ENCODE results near the gene GRIN3B. TPM values are rescaled to one million over a fixed set of nuclear protein-coding genes. Genes with fewer than 3 reads are reported as not detected.

GRIN3B gene
- total and polyA plus RNA-seq, 2 donors (not counting 1 experiment from before 2014, with no cell fraction given): 0.10 to 0.42 TPM

- Histone ChIP-seq H2AFZ (ENCODE audit: insufficient read depth, low read depth, low read length, poor library complexity, severe bottlenecking) (no peak overlapping the region), H3K27me3 (replicated peaks in 1 of 4; ENCODE audit: control extremely low read depth in 1 of 4, control insufficient read depth in 3 of 4, insufficient read depth in 4 of 4, low read length in 3 of 4) (no peaks in the 10 kb centered on the region), H3K4me2 (replicated peaks; ENCODE audit: low read depth, low read length, poor library complexity, severe bottlenecking) (no peak overlapping the region), H4K20me1 (ENCODE audit: control insufficient read depth, insufficient read depth, low read length, poor library complexity, severe bottlenecking) (no peaks in the 10 kb centered on the region), H3K4me3 (ENCODE audit: control extremely low read depth in 1 of 5, extremely low read depth in 1 of 5, insufficient read depth in 1 of 5, low read depth in 2 of 5, low read length in 4 of 5) (no peak overlapping the region), H3K4me1 (ENCODE audit: control insufficient read depth in 2 of 2, insufficient read depth in 2 of 2, low read length in 2 of 2) (no peaks in the 10 kb centered on the region), H3K79me2 (ENCODE audit: control insufficient read depth, insufficient read depth, low read length) (no peaks in the 10 kb centered on the region), H3K9ac (ENCODE audit: low read length) (no peak overlapping the region), H3K36me3 (replicated peaks in 1 of 2; ENCODE audit: control extremely low read depth in 1 of 2, control insufficient read depth in 1 of 2, extremely low read depth in 1 of 2, insufficient read depth in 2 of 2, low read length in 1 of 2) (peaks cover 6 to 24% of the 10 kb centered on the region in 2 experiments), H3K27ac (ENCODE audit: low read length in 2 of 2) (no peak overlapping the region), H3K9me3 (ENCODE audit: control extremely low read depth in 1 of 3, control insufficient read depth in 2 of 3, insufficient read depth in 1 of 3, low read length in 2 of 3) (peaks cover 0 to 21% (median 6%) of the 10 kb centered on the region in 3 donors)
- TF ChIP-seq CTCF (IDR thresholded peaks at IDR 0.05) (no peak), EZH2 (IDR thresholded peaks at IDR 0.05; ENCODE audit: borderline replicate concordance, insufficient read depth, low read depth, low read length, poor library complexity, severe bottlenecking) (no peak)
- Mint-ChIP-seq H3K27ac (no peak overlapping the region), H3K4me1 (no peaks in the 10 kb centered on the region), H3K27me3 (no peaks in the 10 kb centered on the region), H3K9me3 (ENCODE audit: insufficient read depth) (peaks cover 4% of the 10 kb centered on the region), H3K4me3 (no peak overlapping the region)
- POLR2A ChIA-PET: no interaction called here
- intact Hi-C loops (cut with micrococcal nuclease): no loop called here
- WGBS (ENCODE audit: insufficient coverage): 94% methylated on average over 16 of the region's 29 CpGs
- DNase-seq (no peak), ATAC-seq (ENCODE audit: low read depth) (no peak)
- CTCF ChIA-PET: no interaction called here
Observed at GRCh38 chr19:973726-974563, 26.3 kb upstream of the GRIN3B start.

- Histone ChIP-seq H3K9ac (ENCODE audit: low read length) (no peak overlapping the region), H3K4me1 (ENCODE audit: control insufficient read depth in 2 of 2, insufficient read depth in 2 of 2, low read length in 2 of 2) (no peaks in the 10 kb centered on the region), H3K27ac (ENCODE audit: low read length in 2 of 2) (no peak overlapping the region), H3K4me3 (ENCODE audit: control extremely low read depth in 1 of 5, extremely low read depth in 1 of 5, insufficient read depth in 1 of 5, low read depth in 2 of 5, low read length in 4 of 5) (no peak overlapping the region), H3K27me3 (replicated peaks in 1 of 4; ENCODE audit: control extremely low read depth in 1 of 4, control insufficient read depth in 3 of 4, insufficient read depth in 4 of 4, low read length in 3 of 4) (no peaks in the 10 kb centered on the region), H3K4me2 (replicated peaks; ENCODE audit: low read depth, low read length, poor library complexity, severe bottlenecking) (no peak overlapping the region), H2AFZ (ENCODE audit: insufficient read depth, low read depth, low read length, poor library complexity, severe bottlenecking) (no peak overlapping the region), H3K9me3 (ENCODE audit: control extremely low read depth in 1 of 3, control insufficient read depth in 2 of 3, insufficient read depth in 1 of 3, low read length in 2 of 3) (peaks cover 0 to 21% (median 6%) of the 10 kb centered on the region in 3 donors), H3K79me2 (ENCODE audit: control insufficient read depth, insufficient read depth, low read length) (no peaks in the 10 kb centered on the region), H3K36me3 (replicated peaks in 1 of 2; ENCODE audit: control extremely low read depth in 1 of 2, control insufficient read depth in 1 of 2, extremely low read depth in 1 of 2, insufficient read depth in 2 of 2, low read length in 1 of 2) (peaks cover 6 to 20% of the 10 kb centered on the region in 2 experiments), H4K20me1 (ENCODE audit: control insufficient read depth, insufficient read depth, low read length, poor library complexity, severe bottlenecking) (no peaks in the 10 kb centered on the region)
- CTCF ChIA-PET: no interaction called here
- Mint-ChIP-seq H3K27me3 (no peaks in the 10 kb centered on the region), H3K27ac (no peak overlapping the region), H3K4me1 (no peaks in the 10 kb centered on the region), H3K4me3 (no peak overlapping the region), H3K9me3 (ENCODE audit: insufficient read depth) (peaks cover 4% of the 10 kb centered on the region)
- 88% methylated on average over 36 of the region's 37 CpGs for WGBS (ENCODE audit: insufficient coverage)
- TF ChIP-seq EZH2 (IDR thresholded peaks at IDR 0.05; ENCODE audit: borderline replicate concordance, insufficient read depth, low read depth, low read length, poor library complexity, severe bottlenecking): no peak
- TF ChIP-seq CTCF (IDR thresholded peaks at IDR 0.05): no peak
- ATAC-seq (ENCODE audit: low read depth) (no peak), DNase-seq (no peak)
- intact Hi-C loops (cut with micrococcal nuclease): no loop called here
- POLR2A ChIA-PET: no interaction called here
Observed at GRCh38 chr19:974564-975257, 25.5 kb upstream of the GRIN3B start.

Measured in B cell (primary cell).